Suprapubic skin (tissue), 4 donors: ENCODE measurements around the gene ST7L. TPM values are rescaled to one million over a fixed set of nuclear protein-coding genes. Genes with fewer than 3 reads are reported as not detected.

ENCODE experiments used
- DNase-seq, 2 donors: peaks; one replicate each; pipeline ENCODE4 v3.0.0-alpha.2; 2019; ENCODE audit warnings: low spot score in 2 of 2
- H3K27ac ChIP-seq: fragments of 200-600 bp; sonication (generic); one replicate; pipeline ENCODE4 v1.5.1; 2019
- H3K27me3 ChIP-seq: fragments of 200-600 bp; sonication (generic); one replicate; pipeline ENCODE4 v1.5.1; 2019
- H3K36me3 ChIP-seq: fragments of 200-600 bp; sonication (generic); one replicate; pipeline ENCODE4 v1.5.1; 2019
- H3K4me1 ChIP-seq: fragments of 200-600 bp; sonication (generic); one replicate; pipeline ENCODE4 v1.5.1; 2019
- H3K4me3 ChIP-seq: fragments of 200-600 bp; sonication (generic); one replicate; pipeline ENCODE4 v1.5.1; 2019; ENCODE audit warnings: mild to moderate bottlenecking
- H3K9me3 ChIP-seq: fragments of 200-600 bp; sonication (generic); one replicate; pipeline ENCODE4 v1.5.1; 2019
- EP300 ChIP-seq: sonication (generic); formaldehyde crosslinking; IDR thresholded peaks from one replicate; pipeline ENCODE4 v1.6.1; 2017; ENCODE audit warnings: antibody characterized with exemption
- POLR2A ChIP-seq, 2 donors: fragments of 450-650 bp; IDR thresholded peaks; one replicate each; pipeline ENCODE4 v1.6.1; 2017; ENCODE audit warnings: antibody characterized with exemption in 2 of 2, mild to moderate bottlenecking in 2 of 2, moderate library complexity in 2 of 2
- POLR2AphosphoS5 ChIP-seq, 3 donors: sonication (generic); formaldehyde crosslinking; IDR thresholded peaks; one replicate each; pipeline ENCODE4 v1.6.1; 2017; ENCODE audit warnings: antibody characterized with exemption in 3 of 3
- WGBS: methylation state at CpG from one replicate; pipeline ENCODE4 v1.1.5; 2018; 5-methylcytosine and 5-hydroxymethylcytosine counted together
- total RNA-seq, 4 donors: library from RNA; depleted of rRNA; stranded (reverse); fragments of >200 nt; gene quantifications; one replicate each; pipeline ENCODE4 v1.1.0, GENCODE V29; 2016
- TF ChIP-seq, protein P1 (sequence below), 2 donors: fragments of 200-600 bp in 1 of 2; fragments of 450-650 bp in 1 of 2; sonication (generic) in 1 of 2; IDR thresholded peaks; one replicate each; pipeline ENCODE4 v1.5.1; 2016 to 2019; ENCODE audit warnings: antibody characterized with exemption in 2 of 2, mild to moderate bottlenecking in 1 of 2, moderate library complexity in 1 of 2

ST7L gene
- total RNA-seq, 4 donors from 2014 or later = 16.2 to 40.7 (median 29.4) TPM

DNA sequence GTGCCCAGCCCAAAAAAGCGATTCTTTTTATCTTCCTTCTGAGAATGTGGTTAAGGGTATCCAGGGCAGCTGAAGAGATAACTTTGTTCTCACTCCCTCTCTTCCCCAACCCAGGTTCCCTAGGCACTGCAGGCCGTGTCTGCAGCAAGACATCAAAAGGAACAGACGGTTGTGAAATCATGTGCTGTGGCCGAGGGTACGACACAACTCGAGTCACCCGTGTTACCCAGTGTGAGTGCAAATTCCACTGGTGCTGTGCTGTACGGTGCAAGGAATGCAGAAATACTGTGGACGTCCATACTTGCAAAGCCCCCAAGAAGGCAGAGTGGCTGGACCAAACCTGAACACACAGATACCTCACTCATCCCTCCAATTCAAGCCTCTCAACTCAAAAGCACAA lies 98.8 kb downstream of the ST7L start:
- DNase-seq = no peak
- Histone ChIP-seq H3K4me3 (no peak overlapping the region), H3K4me1 (peaks cover 5% of the 10 kb centered on the region), H3K27ac (no peak overlapping the region), H3K36me3 (peaks cover 4% of the 10 kb centered on the region), H3K9me3 (no peaks in the 10 kb centered on the region), H3K27me3 (no peaks in the 10 kb centered on the region)
- TF ChIP-seq, protein P1, sequence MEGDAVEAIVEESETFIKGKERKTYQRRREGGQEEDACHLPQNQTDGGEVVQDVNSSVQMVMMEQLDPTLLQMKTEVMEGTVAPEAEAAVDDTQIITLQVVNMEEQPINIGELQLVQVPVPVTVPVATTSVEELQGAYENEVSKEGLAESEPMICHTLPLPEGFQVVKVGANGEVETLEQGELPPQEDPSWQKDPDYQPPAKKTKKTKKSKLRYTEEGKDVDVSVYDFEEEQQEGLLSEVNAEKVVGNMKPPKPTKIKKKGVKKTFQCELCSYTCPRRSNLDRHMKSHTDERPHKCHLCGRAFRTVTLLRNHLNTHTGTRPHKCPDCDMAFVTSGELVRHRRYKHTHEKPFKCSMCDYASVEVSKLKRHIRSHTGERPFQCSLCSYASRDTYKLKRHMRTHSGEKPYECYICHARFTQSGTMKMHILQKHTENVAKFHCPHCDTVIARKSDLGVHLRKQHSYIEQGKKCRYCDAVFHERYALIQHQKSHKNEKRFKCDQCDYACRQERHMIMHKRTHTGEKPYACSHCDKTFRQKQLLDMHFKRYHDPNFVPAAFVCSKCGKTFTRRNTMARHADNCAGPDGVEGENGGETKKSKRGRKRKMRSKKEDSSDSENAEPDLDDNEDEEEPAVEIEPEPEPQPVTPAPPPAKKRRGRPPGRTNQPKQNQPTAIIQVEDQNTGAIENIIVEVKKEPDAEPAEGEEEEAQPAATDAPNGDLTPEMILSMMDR (IDR thresholded peaks at IDR 0.05) = no peak
- WGBS = 94% methylated on average over 9 of the region's 9 CpGs

DNA sequence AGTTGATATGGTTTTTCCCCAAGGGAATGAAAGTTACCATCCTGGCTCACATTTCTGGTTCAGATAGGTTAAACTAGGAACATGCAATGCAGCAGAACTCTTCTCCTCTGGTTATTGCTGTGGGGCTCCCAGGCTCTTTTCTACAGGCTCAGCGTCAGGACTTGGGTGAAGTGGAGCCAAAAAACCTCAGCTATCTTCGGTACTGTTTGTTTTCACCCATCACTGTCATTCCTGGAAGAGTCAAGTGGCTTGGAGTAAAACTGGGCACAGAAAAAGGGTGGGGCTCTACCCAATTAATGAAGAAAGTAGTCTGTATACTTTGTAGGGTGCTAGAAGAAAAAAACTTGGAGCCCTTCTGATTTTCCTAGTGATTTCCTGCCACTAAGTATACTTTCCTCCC lies 100.8 kb downstream of the ST7L start:
- Histone ChIP-seq H3K9me3 (no peaks in the 10 kb centered on the region), H3K4me1 (peaks cover 8% of the 10 kb centered on the region), H3K4me3 (no peak overlapping the region), H3K36me3 (no peaks in the 10 kb centered on the region), H3K27me3 (no peaks in the 10 kb centered on the region), H3K27ac (no peak overlapping the region)
- no peak for DNase-seq
- no peak for TF ChIP-seq POLR2A (IDR thresholded peaks at IDR 0.05)
- TF ChIP-seq POLR2AphosphoS5 (IDR thresholded peaks at IDR 0.05) = no peak
- TF ChIP-seq, protein P1 (IDR thresholded peaks at IDR 0.05) = no peak
- TF ChIP-seq EP300 = no peak
- WGBS = 60% methylated on average over 2 of the region's 2 CpGs

DNA sequence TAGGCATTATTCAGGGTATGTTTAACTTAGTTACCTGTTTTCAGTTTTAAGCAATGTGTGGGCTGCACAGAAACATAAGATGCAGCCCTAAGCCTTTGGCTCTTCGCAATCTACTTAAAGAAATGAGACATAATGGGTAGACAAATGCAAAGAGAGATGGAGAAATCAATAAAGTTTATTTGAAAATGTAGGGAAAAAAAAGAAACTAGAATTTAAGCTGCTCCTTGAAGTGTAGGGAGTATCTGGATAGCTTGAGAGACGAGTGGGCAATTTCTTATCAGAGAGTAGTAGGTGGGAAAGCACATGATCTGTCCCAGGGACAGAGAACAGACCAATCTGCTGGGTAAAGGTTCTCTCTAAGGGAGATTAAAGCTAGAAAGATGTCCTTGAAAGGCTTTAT lies 101.3 kb downstream of the ST7L start:
- TF ChIP-seq, protein P1 (IDR thresholded peaks at IDR 0.05) = no peak
- no peak for TF ChIP-seq EP300
- TF ChIP-seq POLR2AphosphoS5 (IDR thresholded peaks at IDR 0.05) = no peak
- TF ChIP-seq POLR2A (IDR thresholded peaks at IDR 0.05) = no peak
- H3K36me3 ChIP-seq = no peaks in the 10 kb centered on the region

DNA sequence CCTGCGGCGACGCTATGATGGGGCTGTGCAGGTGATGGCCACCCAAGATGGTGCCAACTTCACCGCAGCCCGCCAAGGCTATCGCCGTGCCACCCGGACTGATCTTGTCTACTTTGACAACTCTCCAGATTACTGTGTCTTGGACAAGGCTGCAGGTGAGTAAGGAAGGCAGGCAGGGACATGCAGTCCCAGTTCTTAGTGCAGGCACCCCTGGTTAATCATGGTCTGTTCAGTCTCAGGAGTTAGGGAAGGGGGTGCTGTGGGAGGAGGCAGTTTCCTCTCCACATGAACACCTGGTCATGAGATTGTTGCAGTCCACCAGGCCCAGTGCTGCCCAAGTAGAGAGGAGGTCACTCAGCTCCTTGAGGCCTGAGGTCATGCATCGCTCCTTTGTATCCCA lies 101.7 kb downstream of the ST7L start:
- H3K36me3 ChIP-seq = no peaks in the 10 kb centered on the region
- WGBS = 67% methylated on average over 8 of the region's 9 CpGs
- no peak overlapping the region for H3K4me3 ChIP-seq
- H3K4me1 ChIP-seq = peaks cover 15% of the 10 kb centered on the region
- H3K27me3 ChIP-seq = no peaks in the 10 kb centered on the region
- H3K27ac ChIP-seq = no peak overlapping the region
- TF ChIP-seq EP300 (no peak), POLR2AphosphoS5 (IDR thresholded peaks at IDR 0.05) (no peak), POLR2A (IDR thresholded peaks at IDR 0.05) (no peak)
- TF ChIP-seq, protein P1 (IDR thresholded peaks at IDR 0.05) = no peak
- no peak for DNase-seq
- H3K9me3 ChIP-seq = no peaks in the 10 kb centered on the region

More for the DNA sequence above, 101.3 kb downstream of the ST7L start:
- no peak overlapping the region for H3K4me3 ChIP-seq
- no peaks in the 10 kb centered on the region for H3K9me3 ChIP-seq
- no peak for DNase-seq
- WGBS = 85% methylated on average over 2 of the region's 2 CpGs
- H3K27ac ChIP-seq = no peak overlapping the region
- peaks cover 11% of the 10 kb centered on the region for H3K4me1 ChIP-seq
- H3K27me3 ChIP-seq = no peaks in the 10 kb centered on the region

GRCh38 chr1:112516141-112516540 lies 102.8 kb downstream of the ST7L start:
- TF ChIP-seq POLR2A (IDR thresholded peaks at IDR 0.05) = no peak
- TF ChIP-seq EP300 = no peak
- Histone ChIP-seq H3K4me3 (no peak overlapping the region), H3K27me3 (no peaks in the 10 kb centered on the region), H3K4me1 (peaks cover 17% of the 10 kb centered on the region), H3K36me3 (no peaks in the 10 kb centered on the region), H3K27ac (no peak overlapping the region), H3K9me3 (no peaks in the 10 kb centered on the region)
- DNase-seq = no peak
- 89% methylated on average over 12 of the region's 14 CpGs for WGBS

DNA sequence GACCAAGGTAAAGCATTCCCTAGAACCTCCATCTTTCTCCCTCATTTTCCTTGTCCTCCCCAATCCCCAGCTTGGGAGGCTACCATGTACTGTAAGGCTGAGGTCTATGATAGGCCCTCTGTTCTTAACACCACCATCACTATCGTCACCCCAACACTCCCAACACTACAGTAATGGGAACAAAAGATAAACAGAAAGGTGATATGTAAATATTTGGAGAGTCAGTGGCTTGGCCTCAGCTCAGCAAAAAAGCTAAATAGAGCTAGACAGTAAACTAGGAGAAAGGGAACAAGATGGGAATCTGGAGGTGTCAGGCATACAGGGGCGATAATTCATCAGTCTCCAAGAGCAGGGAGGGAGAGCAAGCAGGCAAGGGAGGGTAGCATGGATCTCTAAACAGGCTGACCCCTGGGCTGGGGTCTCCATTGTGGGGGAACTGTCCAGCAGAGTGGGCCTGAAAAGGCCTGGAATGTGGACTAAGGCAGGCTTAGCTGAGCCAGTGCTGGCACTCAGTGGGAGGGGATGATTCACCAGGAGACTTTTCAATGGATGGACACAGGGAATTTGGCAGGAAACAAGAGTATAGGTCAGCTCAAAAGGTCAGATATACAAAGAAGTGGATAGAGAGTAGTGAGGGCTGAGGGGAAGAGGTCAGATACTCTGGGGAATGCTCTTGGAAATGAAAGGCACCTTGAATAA lies 103.5 kb downstream of the ST7L start:
- 89% methylated on average over 2 of the region's 2 CpGs for WGBS
- DNase-seq = no peak
- no peak overlapping the region for H3K27ac ChIP-seq
- no peaks in the 10 kb centered on the region for H3K27me3 ChIP-seq
- no peak overlapping the region for H3K4me3 ChIP-seq
- peaks cover 18% of the 10 kb centered on the region for H3K4me1 ChIP-seq
- H3K9me3 ChIP-seq = no peaks in the 10 kb centered on the region
- no peaks in the 10 kb centered on the region for H3K36me3 ChIP-seq
- no peak for TF ChIP-seq POLR2AphosphoS5 (IDR thresholded peaks at IDR 0.05)
- TF ChIP-seq, protein P1 (IDR thresholded peaks at IDR 0.05) = no peak
- TF ChIP-seq EP300 = no peak
- TF ChIP-seq POLR2A (IDR thresholded peaks at IDR 0.05) = no peak
